NCI-H2227 (cell line): ENCODE data around the gene ETNK2.
A peak's percentile ranks its signal among the peaks of the same experiment; 100 is the strongest.

ENCODE experiments used
- DNase-seq: peaks from one replicate; lab custom pipeline; 2025; ENCODE audit not compliant: unreplicated experiment; lab: John Stamatoyannopoulos, UW

Gene ETNK2

GRCh38 chr1:204151552-204152309 is at the start of gene ETNK2:
Gene ETNK2, minus strand, starts transcription at chr1:204152044. Its CDS starts 192 bp downstream, at chr1:204151852.
- peak; percentile 86 for DNase-seq

- no peak for DNase-seq
These were observed 49.6 kb upstream of the ETNK2 start for GRCh38 chr1:204201348-204202040.

GRCh38 chr1:204199579-204199978 is 47.7 kb upstream of the ETNK2 start:
- no peak for DNase-seq

- DNase-seq = no peak
These were observed 46.8 kb upstream of the ETNK2 start for GRCh38 chr1:204198348-204199340.

- no peak for DNase-seq
These were observed 45.2 kb upstream of the ETNK2 start for GRCh38 chr1:204197068-204197467.

GRCh38 chr1:204196068-204196795 is 44.4 kb upstream of the ETNK2 start, which contains the start of gene KISS1:
Gene KISS1, minus strand, starts transcription at chr1:204196491. Its CDS starts 3,615 bp downstream, at chr1:204192876.
- no peak for DNase-seq

GRCh38 chr1:204194771-204195170 is 42.9 kb upstream of the ETNK2 start:
- no peak for DNase-seq

GRCh38 chr1:204194080-204194479 is 42.2 kb upstream of the ETNK2 start:
- DNase-seq = no peak

GRCh38 chr1:204192589-204193352 is 40.9 kb upstream of the ETNK2 start:
- DNase-seq = no peak

- DNase-seq = no peak
These were observed 40.2 kb upstream of the ETNK2 start for GRCh38 chr1:204192046-204192445.

GRCh38 chr1:204191456-204191855 is 39.6 kb upstream of the ETNK2 start:
- DNase-seq = no peak

GRCh38 chr1:204190212-204191211 is 38.7 kb upstream of the ETNK2 start:
- DNase-seq = peak; percentile 67

- no peak for DNase-seq
These were observed 37.3 kb upstream of the ETNK2 start for GRCh38 chr1:204188959-204189639.

- no peak for DNase-seq
These were observed 34.8 kb upstream of the ETNK2 start for GRCh38 chr1:204186597-204186996.

- DNase-seq = no peak
These were observed 29.3 kb upstream of the ETNK2 start for GRCh38 chr1:204181116-204181515.

GRCh38 chr1:204180133-204180532 is 28.3 kb upstream of the ETNK2 start:
- DNase-seq = no peak

GRCh38 chr1:204178487-204179281 is 26.8 kb upstream of the ETNK2 start:
- no peak for DNase-seq
